OCI-LY3 (cell line): ENCODE measurements around the gene CSH2.

ENCODE experiments used
- EZH2phosphoT487 ChIP-seq: fragments of 200-600 bp; shearing (Covaris generic); IDR thresholded peaks from 2 replicates; pipeline ENCODE4 v1.6.1; 2018; ENCODE audit warnings: antibody characterized with exemption, mixed run types, low read depth
- TF ChIP-seq, protein P1 (sequence below): fragments of 200-600, 300-600 bp; sonication (generic); IDR thresholded peaks from 2 replicates; pipeline ENCODE4 v1.5.1; 2014; ENCODE audit warnings: antibody characterized with exemption, low read length, low read depth

DNA sequence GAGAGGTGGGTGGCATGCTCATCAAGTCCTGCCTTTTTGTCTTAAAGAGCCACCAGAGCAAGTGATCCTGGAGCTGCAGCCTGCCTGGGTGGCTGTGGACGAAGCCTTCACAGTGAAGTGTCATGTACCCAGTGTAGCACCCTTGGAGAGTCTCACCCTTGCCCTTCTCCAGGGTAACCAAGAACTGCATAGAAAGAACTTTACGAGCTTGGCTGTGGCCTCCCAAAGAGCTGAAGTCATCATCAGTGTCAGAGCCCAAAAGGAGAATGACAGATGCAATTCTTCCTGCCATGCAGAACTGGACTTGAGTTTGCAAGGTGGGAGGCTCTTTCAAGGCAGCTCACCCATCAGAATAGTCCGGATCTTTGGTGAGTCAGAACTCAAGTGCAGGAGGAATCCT, 14.2 kb downstream of the CSH2 start:
- TF ChIP-seq, protein P1, sequence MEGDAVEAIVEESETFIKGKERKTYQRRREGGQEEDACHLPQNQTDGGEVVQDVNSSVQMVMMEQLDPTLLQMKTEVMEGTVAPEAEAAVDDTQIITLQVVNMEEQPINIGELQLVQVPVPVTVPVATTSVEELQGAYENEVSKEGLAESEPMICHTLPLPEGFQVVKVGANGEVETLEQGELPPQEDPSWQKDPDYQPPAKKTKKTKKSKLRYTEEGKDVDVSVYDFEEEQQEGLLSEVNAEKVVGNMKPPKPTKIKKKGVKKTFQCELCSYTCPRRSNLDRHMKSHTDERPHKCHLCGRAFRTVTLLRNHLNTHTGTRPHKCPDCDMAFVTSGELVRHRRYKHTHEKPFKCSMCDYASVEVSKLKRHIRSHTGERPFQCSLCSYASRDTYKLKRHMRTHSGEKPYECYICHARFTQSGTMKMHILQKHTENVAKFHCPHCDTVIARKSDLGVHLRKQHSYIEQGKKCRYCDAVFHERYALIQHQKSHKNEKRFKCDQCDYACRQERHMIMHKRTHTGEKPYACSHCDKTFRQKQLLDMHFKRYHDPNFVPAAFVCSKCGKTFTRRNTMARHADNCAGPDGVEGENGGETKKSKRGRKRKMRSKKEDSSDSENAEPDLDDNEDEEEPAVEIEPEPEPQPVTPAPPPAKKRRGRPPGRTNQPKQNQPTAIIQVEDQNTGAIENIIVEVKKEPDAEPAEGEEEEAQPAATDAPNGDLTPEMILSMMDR: no peak
- TF ChIP-seq EZH2phosphoT487: no peak
